IPS-18a (cell line): ENCODE data around the gene ISG20L2.
A peak's percentile ranks its signal among the peaks of the same experiment; 100 is the strongest.

Experiments
- H3K27ac ChIP-seq: one replicate; pipeline ENCODE4 v1.5.1; 2013; ENCODE audit warnings: low read length
- H3K27me3 ChIP-seq: one replicate; pipeline ENCODE4 v1.6.1; 2013; ENCODE audit warnings: mild to moderate bottlenecking, low read length; ENCODE audit not compliant: control insufficient read depth, insufficient read depth
- H3K36me3 ChIP-seq: one replicate; pipeline ENCODE4 v1.6.1; 2013; ENCODE audit warnings: low read depth, low read length; ENCODE audit not compliant: control insufficient read depth
- H3K4me1 ChIP-seq: one replicate; pipeline ENCODE4 v1.6.1; 2013; ENCODE audit warnings: low read depth, low read length; ENCODE audit not compliant: control insufficient read depth
- H3K4me3 ChIP-seq: one replicate; pipeline ENCODE4 v1.5.1; 2013; ENCODE audit warnings: low read length
- H3K9ac ChIP-seq: one replicate; pipeline ENCODE4 v1.6.1; 2013; ENCODE audit warnings: mild to moderate bottlenecking, low read length, moderate library complexity
- H3K9me3 ChIP-seq: one replicate; pipeline ENCODE4 v1.6.1; 2013; ENCODE audit warnings: low read depth, low read length; ENCODE audit not compliant: control insufficient read depth

ISG20L2 gene

DNA sequence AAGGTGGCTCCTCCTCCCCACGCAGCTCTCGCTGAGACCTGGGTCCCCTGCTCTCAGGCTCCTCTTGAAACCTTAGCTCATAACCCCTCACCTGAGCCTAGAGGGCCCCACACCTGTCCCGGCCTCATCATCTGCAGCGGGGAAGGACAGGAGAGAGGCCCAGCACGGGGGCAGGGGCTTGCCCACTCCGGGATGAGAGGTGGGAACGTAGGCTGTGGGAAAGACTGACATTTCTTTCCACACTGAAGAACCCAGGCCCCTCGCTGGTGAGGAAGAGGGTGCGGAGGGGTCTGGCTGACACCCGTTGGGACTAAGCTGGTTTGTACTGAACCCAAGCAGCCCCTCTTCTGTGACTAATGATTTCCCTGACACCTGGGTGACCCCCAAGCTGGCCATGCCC lies 37.4 kb downstream of the ISG20L2 start:
- Histone ChIP-seq H3K9ac (no peak overlapping the region), H3K27me3 (peaks cover 20% of the 10 kb centered on the region), H3K4me3 (peak overlapping the region; percentile 52)

DNA sequence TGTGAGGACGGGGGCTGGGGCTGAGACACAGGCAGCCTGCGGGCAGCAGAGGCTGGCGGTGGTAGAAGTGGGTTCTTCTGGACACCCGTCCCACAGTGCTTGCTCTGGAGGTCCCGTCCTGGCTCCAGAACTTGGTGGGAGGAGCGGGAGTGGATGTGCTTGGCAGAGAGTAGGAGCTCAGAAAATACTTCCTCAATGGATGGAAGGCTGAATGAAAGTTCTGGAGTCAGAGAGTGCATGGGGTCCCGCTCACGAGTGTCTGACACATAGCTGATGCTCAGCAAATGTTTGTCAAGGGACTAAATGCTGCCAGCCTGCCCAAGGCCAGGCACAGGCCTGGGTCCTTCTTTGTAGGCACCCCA lies 37.9 kb downstream of the ISG20L2 start:
- H3K9me3 ChIP-seq = no peaks in the 10 kb centered on the region
- no peak overlapping the region for H3K9ac ChIP-seq
- no peak overlapping the region for H3K27ac ChIP-seq
- H3K27me3 ChIP-seq = peaks cover 20% of the 10 kb centered on the region
- peaks cover 53% of the 10 kb centered on the region for H3K4me1 ChIP-seq
- H3K4me3 ChIP-seq = peak overlapping the region; percentile 52
- H3K36me3 ChIP-seq = no peaks in the 10 kb centered on the region

More for the DNA sequence above, 37.4 kb downstream of the ISG20L2 start:
- Histone ChIP-seq H3K9me3 (no peaks in the 10 kb centered on the region), H3K27ac (no peak overlapping the region), H3K36me3 (no peaks in the 10 kb centered on the region), H3K4me1 (peaks cover 53% of the 10 kb centered on the region)

DNA sequence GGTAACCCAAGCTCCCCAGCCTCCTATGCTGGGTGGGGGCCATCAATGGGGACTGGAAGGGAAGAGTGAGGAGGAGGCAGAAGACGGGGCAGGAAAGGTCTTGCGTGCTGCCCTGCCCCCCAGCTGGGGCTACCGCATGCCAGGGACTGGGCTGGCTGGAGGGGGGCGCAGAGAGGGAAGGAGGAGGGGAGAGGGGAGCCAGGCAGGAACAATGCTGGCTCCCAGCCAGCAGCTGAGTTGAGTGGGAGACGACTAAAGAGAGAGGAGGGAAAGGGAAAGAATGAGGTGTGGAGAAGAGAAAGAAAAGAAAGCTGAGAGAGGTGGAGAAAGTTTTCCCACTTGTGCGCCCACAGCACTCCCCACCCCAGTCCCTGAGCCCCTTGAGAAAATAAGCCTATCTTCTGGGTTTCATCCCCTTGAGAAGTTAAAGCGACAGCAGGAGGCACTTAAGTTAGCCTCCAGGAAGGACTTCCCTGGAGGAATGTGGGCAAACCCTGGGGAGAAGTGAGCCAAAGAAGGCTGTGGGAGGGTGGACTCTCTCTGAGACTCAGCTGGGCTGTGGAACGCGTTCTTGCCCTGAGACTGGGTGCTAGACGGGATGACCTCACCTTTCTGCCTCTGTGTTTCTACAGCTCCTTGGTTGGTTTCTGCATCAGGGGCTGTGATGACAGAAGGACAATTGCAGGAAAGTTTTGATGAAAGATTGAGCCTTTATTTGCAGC lies 38.5 kb downstream of the ISG20L2 start:
- Histone ChIP-seq H3K4me1 (peaks cover 53% of the 10 kb centered on the region), H3K27ac (no peak overlapping the region), H3K27me3 (peaks cover 20% of the 10 kb centered on the region), H3K9ac (no peak overlapping the region), H3K9me3 (no peaks in the 10 kb centered on the region), H3K4me3 (peak overlapping the region; percentile 48), H3K36me3 (no peaks in the 10 kb centered on the region)

DNA sequence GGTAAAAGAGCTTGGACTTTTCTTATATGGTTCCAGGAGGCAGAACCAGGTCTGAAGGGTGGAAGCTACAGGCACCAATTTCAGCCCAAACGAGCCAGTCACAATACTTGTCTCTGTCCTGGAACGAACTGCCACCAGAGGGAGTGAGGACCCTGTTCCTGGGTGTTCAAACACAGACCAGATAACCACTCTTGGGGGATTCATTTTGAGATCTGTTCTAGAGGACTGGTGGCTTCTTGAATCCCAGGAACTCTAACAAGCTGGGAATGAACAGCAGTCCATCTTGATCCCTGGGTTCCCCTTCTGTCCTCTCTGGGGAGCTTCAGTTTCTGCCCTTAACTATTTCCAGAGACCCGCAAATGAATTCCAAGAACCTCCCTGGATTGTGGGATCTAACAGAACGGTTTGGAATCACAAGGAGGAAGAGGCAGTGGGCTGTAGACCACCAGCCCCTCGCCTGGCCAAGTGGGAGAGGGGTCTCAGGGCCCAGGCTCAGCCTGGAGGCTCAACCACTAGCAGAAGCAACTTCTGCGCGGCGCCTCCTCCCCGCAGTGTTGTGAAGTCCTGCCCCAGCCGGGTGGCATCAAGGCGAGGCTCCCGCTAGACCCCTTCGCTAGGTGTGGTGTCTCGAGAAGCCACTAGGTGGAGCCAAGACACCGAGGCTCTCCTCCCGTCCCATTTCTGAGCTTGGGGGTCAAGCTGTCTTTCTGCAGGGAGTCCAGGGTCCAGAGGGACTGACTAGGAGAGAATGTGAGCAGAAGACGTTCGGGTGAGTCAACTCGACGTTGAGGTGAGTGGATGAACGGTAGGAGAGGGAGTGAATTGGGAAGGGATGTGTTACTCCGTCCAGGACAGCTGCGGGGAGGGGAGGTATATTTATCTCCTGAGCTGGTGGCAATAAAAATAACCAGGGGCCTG lies 39.3 kb downstream of the ISG20L2 start:
- Histone ChIP-seq H3K4me1 (peaks cover 48% of the 10 kb centered on the region), H3K4me3 (peak overlapping the region; percentile 48), H3K27me3 (peaks cover 20% of the 10 kb centered on the region), H3K9me3 (no peaks in the 10 kb centered on the region), H3K27ac (no peak overlapping the region), H3K36me3 (no peaks in the 10 kb centered on the region), H3K9ac (no peak overlapping the region)

DNA sequence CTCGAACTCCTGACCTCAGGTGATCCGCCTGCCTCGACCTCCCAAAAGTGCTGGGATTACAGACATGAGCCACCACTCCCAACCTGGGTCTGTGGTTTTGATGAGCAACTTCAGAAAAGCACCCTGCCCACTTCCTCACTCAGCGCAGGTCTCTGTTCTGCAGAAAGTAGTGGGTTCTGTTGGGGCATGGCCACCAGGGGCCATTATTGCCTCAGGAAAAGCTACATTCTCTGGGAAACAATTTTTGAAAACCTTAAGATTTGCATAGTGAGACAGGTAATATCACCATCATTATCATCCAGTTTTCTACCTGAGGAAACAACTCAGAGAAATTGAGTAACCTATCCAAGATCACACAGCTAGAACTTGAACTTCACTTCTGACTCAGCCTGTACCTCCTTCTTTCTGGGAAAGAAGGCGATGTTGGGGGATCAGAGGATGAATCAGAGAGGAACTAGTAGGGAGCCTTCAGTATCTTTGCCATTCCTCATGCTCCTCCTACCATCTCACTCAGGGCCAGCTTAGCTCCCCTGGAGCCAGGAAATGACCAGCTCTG lies 44.3 kb downstream of the ISG20L2 start:
- no peak overlapping the region for H3K27ac ChIP-seq
- no peaks in the 10 kb centered on the region for H3K36me3 ChIP-seq
- peaks cover 3% of the 10 kb centered on the region for H3K4me1 ChIP-seq
- no peak overlapping the region for H3K9ac ChIP-seq
- H3K27me3 ChIP-seq = no peaks in the 10 kb centered on the region
- H3K9me3 ChIP-seq = no peaks in the 10 kb centered on the region
- H3K4me3 ChIP-seq = no peak overlapping the region

DNA sequence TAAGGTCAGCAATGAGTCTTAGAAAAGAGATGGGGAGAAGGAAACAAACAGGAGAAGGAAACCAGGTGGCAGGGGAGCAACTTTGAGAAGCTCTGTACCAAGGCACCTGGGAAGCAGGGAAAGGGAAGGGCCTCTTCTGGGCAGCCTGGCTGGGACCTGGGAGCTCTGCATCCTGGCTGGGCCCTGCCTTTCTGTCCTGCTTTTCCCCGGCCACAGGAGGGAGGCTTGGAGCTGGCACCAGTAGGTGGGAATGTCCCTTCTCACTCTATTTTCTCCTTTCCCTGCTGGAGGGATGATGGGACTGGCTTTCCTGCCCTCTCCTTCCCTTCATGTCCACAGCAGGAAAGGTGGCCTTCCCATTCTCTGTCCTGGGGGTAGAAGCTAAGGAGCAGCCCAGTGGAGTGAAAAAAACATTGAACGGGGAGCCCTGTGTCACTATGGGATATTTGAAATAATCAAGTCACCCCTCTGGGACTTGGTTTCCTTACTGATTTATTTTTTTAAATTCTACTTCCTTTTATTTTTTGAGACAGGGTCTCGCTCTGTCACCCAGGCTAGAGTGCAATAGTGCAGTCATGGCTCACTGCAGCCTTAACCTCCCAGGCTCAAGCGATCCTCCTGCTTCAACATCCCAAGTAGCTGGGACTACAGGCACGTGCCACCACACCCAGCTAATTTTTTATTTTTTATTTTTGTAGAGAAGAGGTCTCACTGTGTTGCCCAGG lies 46.2 kb downstream of the ISG20L2 start:
- no peak overlapping the region for H3K4me3 ChIP-seq
- peaks cover 6% of the 10 kb centered on the region for H3K4me1 ChIP-seq

DNA sequence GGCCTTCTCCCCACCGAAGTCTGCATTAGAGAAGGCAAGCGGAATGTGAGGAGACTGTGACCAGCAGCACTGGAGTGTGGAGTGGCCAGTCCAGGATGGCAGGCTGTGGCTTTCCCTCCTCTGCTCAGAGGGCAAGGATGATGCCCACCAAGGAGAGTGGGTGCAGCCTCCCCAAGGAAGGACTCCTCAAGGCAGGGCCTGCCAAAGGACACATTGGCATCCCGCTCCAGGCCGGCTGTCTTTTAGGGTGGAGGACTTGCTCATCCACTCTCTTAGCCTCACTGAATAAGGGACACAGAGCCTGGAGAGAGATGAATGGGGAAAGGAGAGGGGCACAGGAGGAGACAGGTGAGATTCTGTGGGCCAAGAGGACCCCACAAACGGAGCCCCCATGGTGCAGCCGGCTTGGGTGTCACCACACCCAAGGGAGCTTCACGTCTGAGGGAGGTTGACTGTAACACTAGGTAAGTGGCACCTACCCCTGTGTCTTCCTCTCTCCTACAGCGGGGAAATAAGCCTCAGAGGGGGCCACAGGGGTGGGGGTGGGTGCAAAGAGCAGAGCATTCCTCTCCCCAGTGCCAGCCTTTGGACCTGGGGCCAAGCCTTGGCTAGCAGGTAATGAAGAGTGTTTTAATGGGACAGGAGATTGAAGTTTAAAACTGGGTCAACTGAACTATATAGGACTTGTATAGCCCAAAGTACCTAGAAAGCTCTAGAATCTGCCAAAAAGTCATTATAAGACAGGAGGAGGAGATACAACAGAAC lies 47.2 kb downstream of the ISG20L2 start:
- Histone ChIP-seq H3K9me3 (no peaks in the 10 kb centered on the region), H3K9ac (no peak overlapping the region), H3K27ac (no peak overlapping the region), H3K36me3 (no peaks in the 10 kb centered on the region), H3K4me1 (peaks cover 6% of the 10 kb centered on the region), H3K27me3 (peaks cover 5% of the 10 kb centered on the region), H3K4me3 (no peak overlapping the region)

More for the DNA sequence above, 46.2 kb downstream of the ISG20L2 start:
- no peaks in the 10 kb centered on the region for H3K36me3 ChIP-seq
- no peak overlapping the region for H3K27ac ChIP-seq
- peaks cover 3% of the 10 kb centered on the region for H3K27me3 ChIP-seq
- H3K9me3 ChIP-seq = no peaks in the 10 kb centered on the region
- H3K9ac ChIP-seq = no peak overlapping the region

DNA sequence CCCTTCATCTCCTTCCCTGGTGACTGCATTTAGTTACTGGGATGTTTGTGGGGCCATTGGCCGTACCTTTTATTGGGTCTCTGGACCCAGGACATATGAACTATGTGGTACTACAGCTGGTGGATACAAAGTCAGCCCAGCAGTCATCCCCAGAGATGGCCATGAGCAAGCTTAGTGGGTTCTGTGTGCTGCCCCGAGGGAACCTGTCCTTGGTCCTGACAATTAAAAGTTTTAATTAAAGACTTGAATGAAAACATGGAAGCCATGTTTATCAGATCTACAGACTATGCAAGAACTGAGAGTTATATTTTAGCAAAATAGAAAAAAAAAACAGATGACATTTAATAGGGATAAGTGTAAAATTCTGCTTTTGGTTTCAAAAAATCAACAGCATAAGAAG lies 48.5 kb downstream of the ISG20L2 start:
- Histone ChIP-seq H3K4me3 (no peak overlapping the region), H3K36me3 (peaks cover 4% of the 10 kb centered on the region), H3K9me3 (no peaks in the 10 kb centered on the region), H3K9ac (no peak overlapping the region), H3K27me3 (peaks cover 9% of the 10 kb centered on the region), H3K27ac (no peak overlapping the region), H3K4me1 (peaks cover 12% of the 10 kb centered on the region)

DNA sequence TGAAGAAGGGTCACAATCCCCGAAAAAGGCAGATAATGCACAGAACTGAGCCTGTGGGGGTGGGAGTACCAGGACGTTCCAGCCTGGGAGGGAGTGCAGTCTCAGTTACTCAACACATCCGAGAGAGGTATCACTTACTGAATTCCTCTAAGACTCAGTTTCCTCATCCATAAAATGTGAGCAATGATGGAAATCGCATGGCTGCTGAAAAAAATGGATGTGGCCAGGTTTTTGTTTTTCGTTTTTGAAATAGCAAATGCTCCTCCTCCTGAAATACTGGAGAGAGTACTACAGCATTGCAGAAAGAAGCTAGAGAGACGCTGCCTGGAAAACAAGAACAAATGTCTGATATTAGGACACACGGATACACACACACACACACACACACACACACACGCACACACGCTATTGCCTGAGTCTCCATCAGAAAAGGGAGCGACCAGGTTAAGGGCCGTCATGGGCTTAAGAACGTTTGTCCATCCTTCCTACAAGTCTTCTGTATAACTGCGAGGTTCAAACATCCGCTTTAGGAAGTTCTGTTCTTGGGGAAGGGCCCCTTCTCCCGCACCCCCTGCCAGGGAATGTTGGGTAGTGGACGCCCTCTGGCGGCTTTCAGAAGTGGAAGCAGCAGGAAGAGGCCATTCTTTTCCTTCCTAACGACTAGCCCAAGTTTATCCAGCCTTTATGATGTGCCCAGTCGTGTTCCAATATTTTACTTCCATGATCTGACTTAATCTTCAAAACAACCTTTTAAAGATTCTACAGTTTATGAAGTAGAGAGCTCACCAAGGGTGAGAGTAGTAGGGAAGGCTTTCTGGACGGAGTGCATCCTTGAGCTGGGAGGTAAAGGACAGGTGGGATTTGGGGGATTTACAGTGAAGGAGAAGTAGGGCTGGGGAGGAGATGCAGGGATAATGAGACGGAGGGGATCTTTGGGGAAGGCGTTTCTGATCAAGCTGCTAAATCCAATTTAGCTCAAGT lies 50.7 kb downstream of the ISG20L2 start:
- H3K9me3 ChIP-seq = no peaks in the 10 kb centered on the region
- H3K9ac ChIP-seq = peak overlapping the region; percentile 86
- H3K4me1 ChIP-seq = peaks cover 32% of the 10 kb centered on the region
- H3K4me3 ChIP-seq = peak overlapping the region; percentile 82
- no peak overlapping the region for H3K27ac ChIP-seq
- H3K27me3 ChIP-seq = peaks cover 9% of the 10 kb centered on the region
- peaks cover 8% of the 10 kb centered on the region for H3K36me3 ChIP-seq
